Kidney epithelial cell (primary cell): ENCODE measurements around the gene DAPP1. TPM values are rescaled to one million over a fixed set of nuclear protein-coding genes. Genes with fewer than 3 reads are reported as not detected.
"Not testable (repeated sequence)": the region's sequence is repeated elsewhere in the genome, so short reads cannot be mapped to it uniquely, and the experiment has no call there.

Source experiments
- DNase-seq: peaks from one replicate; pipeline ENCODE4 v3.0.0-alpha.2; 2010; ENCODE audit warnings: low read depth
- H3K27me3 ChIP-seq: 2 replicates; pipeline ENCODE4 v1.6.0; 2011; ENCODE audit warnings: low read length; ENCODE audit not compliant: control insufficient read depth, insufficient read depth
- H3K36me3 ChIP-seq: 2 replicates; pipeline ENCODE4 v1.5.1; 2011; ENCODE audit warnings: low read length; ENCODE audit not compliant: control insufficient read depth, insufficient read depth
- H3K4me3 ChIP-seq: 2 replicates; pipeline ENCODE4 v1.5.1; 2011; ENCODE audit warnings: low read depth, mild to moderate bottlenecking, control low read depth, low read length
- total RNA-seq: library from RNA; depleted of rRNA; stranded (reverse); fragments of >200 nt; gene quantifications from 2 replicates; pipeline ENCODE4 v1.2.3, GENCODE V29; 2015
- TF ChIP-seq, protein P1 (sequence below): IDR thresholded peaks from 2 replicates; pipeline ENCODE4 v1.5.1; 2011; ENCODE audit warnings: mild to moderate bottlenecking, moderate library complexity, low read length, control low read depth, inconsistent platforms; ENCODE audit not compliant: insufficient read depth, poor library complexity, severe bottlenecking

The DAPP1 gene
- total RNA-seq, 1 donor from 2014 or later: 29.0 TPM

DNA sequence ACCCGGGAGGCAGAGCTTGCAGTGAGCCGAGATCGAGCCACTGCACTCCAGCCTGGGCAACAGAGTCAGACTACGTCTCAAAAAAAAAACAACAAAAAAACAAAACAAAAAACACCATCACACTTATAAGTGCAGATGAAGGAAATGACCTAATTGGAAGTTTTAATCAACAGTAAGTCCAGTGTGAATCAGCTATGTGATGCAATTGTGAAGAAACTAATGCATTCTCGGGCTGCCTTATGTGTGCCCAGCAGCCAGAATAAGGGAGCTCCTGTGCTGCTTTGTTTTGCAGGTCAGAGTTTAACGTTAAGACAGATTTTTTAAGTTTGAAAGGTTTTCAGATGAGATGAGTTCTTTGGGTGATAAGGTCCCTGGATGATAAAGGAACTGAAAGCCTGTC, 10.8 kb downstream of the DAPP1 start:
- H3K36me3 ChIP-seq: no peaks in the 10 kb centered on the region
- DNase-seq: no peak
- TF ChIP-seq, protein P1, sequence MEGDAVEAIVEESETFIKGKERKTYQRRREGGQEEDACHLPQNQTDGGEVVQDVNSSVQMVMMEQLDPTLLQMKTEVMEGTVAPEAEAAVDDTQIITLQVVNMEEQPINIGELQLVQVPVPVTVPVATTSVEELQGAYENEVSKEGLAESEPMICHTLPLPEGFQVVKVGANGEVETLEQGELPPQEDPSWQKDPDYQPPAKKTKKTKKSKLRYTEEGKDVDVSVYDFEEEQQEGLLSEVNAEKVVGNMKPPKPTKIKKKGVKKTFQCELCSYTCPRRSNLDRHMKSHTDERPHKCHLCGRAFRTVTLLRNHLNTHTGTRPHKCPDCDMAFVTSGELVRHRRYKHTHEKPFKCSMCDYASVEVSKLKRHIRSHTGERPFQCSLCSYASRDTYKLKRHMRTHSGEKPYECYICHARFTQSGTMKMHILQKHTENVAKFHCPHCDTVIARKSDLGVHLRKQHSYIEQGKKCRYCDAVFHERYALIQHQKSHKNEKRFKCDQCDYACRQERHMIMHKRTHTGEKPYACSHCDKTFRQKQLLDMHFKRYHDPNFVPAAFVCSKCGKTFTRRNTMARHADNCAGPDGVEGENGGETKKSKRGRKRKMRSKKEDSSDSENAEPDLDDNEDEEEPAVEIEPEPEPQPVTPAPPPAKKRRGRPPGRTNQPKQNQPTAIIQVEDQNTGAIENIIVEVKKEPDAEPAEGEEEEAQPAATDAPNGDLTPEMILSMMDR: no peak
- no peak overlapping the region for H3K4me3 ChIP-seq
- H3K27me3 ChIP-seq: no peaks in the 10 kb centered on the region

DNA sequence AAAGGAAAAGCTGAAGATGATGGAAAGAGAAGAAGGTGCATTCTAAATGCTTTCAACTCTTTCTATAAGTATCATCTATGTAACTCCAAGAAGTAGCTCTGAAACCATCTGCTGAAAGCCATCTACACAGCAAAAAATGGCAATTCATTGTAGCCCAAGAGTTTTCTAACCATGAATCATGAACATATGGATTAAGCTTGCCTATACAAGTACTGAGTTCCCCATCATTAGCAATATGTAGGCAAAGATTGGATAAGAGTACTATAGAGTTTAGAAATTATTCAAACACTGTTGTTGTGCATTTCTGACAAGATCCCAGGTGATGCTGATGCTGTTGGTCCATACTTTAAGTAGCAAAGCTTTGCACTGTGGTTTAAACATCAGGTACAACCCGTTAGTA, 11.2 kb downstream of the DAPP1 start:
- TF ChIP-seq, protein P1: no peak
- no peaks in the 10 kb centered on the region for H3K27me3 ChIP-seq
- no peaks in the 10 kb centered on the region for H3K36me3 ChIP-seq
- H3K4me3 ChIP-seq: no peak overlapping the region
- DNase-seq: no peak

DNA sequence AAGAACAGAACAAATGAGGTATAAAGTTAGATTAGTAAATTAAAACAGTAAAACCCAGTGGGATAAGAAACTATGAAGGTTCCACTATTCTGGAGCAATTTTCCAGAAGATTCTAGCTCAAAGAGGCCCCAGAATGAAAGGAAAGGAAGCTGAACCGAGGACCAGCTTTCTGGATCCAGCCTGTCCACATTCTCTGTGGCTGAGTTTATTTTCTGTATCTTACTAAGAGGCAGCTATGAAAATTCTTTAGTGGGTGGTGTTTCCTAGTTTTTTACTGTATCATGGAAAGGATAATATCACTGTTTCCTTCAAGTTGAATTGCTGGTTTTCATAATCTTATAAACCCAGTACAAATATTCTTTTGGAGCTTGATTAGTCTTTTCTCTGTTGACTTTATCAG, 11.8 kb downstream of the DAPP1 start:
- H3K4me3 ChIP-seq: no peak overlapping the region
- TF ChIP-seq, protein P1: no peak
- no peaks in the 10 kb centered on the region for H3K36me3 ChIP-seq
- no peak for DNase-seq
- no peaks in the 10 kb centered on the region for H3K27me3 ChIP-seq

DNA sequence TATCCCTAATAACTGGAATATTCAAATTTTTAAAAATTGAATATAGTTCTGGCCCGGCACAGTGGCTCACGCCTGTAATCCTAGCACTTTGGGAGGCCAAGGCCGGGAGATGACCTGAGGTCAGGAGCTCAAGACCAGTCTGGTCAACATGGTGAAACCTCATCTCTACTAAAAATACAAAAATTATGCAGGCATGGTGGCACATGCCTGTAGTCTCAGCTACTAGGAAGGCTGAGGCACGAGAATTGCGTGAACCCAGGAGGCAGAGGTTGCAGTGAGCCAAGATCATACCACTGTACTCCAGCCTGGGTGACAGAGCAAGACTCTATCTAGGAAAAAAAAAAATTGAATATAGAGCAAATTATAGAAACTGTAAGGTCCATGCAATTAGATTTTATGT, 13.4 kb downstream of the DAPP1 start:
- H3K36me3 ChIP-seq, H3K4me3 ChIP-seq, H3K27me3 ChIP-seq, DNase-seq: not testable (repeated sequence)

DNA sequence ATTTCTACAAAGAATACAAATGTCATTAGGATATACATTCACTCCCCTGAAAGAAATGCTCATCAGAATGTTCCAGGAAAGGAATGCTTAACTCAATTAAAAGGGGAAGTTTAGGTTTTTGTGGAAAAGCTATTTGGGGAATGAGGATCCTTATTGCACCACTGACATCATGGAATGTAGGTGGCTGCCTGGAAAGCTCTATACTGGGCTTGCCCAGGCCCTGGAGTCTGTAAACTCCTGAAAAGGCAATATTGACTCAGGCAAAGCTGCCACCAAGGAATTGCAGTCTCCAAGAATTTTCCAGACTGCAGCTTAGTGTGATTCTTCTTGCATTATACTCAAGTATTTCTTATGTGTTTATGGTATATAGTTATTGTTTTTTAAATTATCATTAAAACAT, 15.7 kb downstream of the DAPP1 start:
- Histone ChIP-seq H3K27me3 (no peaks in the 10 kb centered on the region), H3K36me3 (no peaks in the 10 kb centered on the region), H3K4me3 (no peak overlapping the region)
- TF ChIP-seq, protein P1: no peak
- DNase-seq: no peak

DNA sequence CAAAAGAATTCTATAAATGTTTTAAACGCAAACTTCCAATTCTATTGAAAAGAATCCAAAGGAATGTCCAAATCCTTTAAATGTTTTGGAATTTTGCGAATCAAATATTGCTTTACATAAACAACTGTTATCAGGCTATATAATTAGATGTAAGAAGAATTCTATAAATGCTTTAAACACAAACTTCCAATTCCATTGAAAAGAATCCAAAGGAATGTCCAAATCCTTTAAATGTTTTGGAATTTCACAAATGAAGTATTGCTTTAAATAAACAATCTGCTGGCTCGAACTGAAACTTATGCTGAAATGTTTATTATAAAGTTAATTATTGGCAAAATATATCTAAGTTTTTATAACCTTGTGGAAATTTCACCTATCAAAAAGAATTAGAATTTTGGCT, 16.1 kb downstream of the DAPP1 start:
- Histone ChIP-seq H3K36me3 (no peaks in the 10 kb centered on the region), H3K27me3 (no peaks in the 10 kb centered on the region), H3K4me3 (no peak overlapping the region)
- TF ChIP-seq, protein P1: no peak
- DNase-seq: no peak
